Right atrium auricular region (tissue), 2 donors: ENCODE data around the gene LBH. TPM values are rescaled to one million over a fixed set of nuclear protein-coding genes. Genes with fewer than 3 reads are reported as not detected.

Source experiments
- DNase-seq: peaks from one replicate; pipeline ENCODE4 v3.0.0-alpha.2; 2019; ENCODE audit warnings: low spot score
- H3K27ac ChIP-seq, 2 donors: fragments of 200-600 bp; sonication (generic); 1 replicate in 1 of 2; 2 replicates in 1 of 2; pipeline ENCODE4 v1.5.1; 2016 to 2019
- H3K27me3 ChIP-seq, 2 donors: fragments of 200-600 bp; sonication (generic); one replicate each; pipeline versions ENCODE4 v1.5.1 to v1.6.0; 2017 to 2019
- H3K36me3 ChIP-seq: fragments of 200-600 bp; sonication (generic); one replicate; pipeline ENCODE4 v1.5.1; 2016
- H3K4me1 ChIP-seq, 2 donors: fragments of 200-600 bp; sonication (generic); one replicate each; pipeline versions ENCODE4 v1.5.1 to v1.6.0; 2017 to 2019
- H3K4me3 ChIP-seq, 2 donors: fragments of 200-600 bp; sonication (generic); 1 replicate in 1 of 2; 2 replicates in 1 of 2; pipeline ENCODE4 v1.5.1; 2017 to 2019; ENCODE audit warnings: mild to moderate bottlenecking in 1 of 2, moderate library complexity in 1 of 2
- H3K9me3 ChIP-seq, 2 donors: fragments of 200-600 bp; sonication (generic); one replicate each; pipeline ENCODE4 v1.5.1; 2019
- CTCF ChIP-seq, 2 donors: fragments of 200-600 bp; sonication (generic); IDR thresholded peaks; one replicate each; pipeline ENCODE4 v1.5.1; 2019; ENCODE audit warnings: antibody characterized with exemption in 2 of 2
- total RNA-seq, 2 donors: library from RNA; depleted of rRNA; stranded (reverse); fragments of >200 nt; gene quantifications; one replicate each; pipeline ENCODE4 v1.1.0, GENCODE V29; 2016

LBH gene
- total RNA-seq, 2 donors from 2014 or later = 18.9 to 54.6 TPM

GRCh38 chr2:30269771-30270145 is 38.4 kb downstream of the LBH start:
- TF ChIP-seq CTCF (IDR thresholded peaks at IDR 0.05) = no peak
- Histone ChIP-seq H3K4me3 (no peak overlapping the region), H3K27ac (no peak overlapping the region), H3K27me3 (no peaks in the 10 kb centered on the region), H3K9me3 (peaks cover 0 to 7% of the 10 kb centered on the region in 2 donors), H3K4me1 (peaks cover 0 to 32% of the 10 kb centered on the region in 2 donors), H3K36me3 (no peaks in the 10 kb centered on the region)
- no peak for DNase-seq

GRCh38 chr2:30270166-30270565 is 38.8 kb downstream of the LBH start:
- H3K9me3 ChIP-seq = peaks cover 0 to 3% of the 10 kb centered on the region in 2 donors
- peaks cover 0 to 34% of the 10 kb centered on the region in 2 donors for H3K4me1 ChIP-seq
- DNase-seq = no peak
- H3K4me3 ChIP-seq = no peak overlapping the region
- no peaks in the 10 kb centered on the region for H3K27me3 ChIP-seq
- TF ChIP-seq CTCF (IDR thresholded peaks at IDR 0.05) = no peak
- no peak overlapping the region for H3K27ac ChIP-seq
- H3K36me3 ChIP-seq = no peaks in the 10 kb centered on the region

GRCh38 chr2:30271301-30271700 is 40.0 kb downstream of the LBH start:
- H3K4me1 ChIP-seq = peaks cover 0 to 25% of the 10 kb centered on the region in 2 donors
- TF ChIP-seq CTCF (IDR thresholded peaks at IDR 0.05) = no peak
- no peak for DNase-seq
- no peaks in the 10 kb centered on the region for H3K36me3 ChIP-seq
- H3K4me3 ChIP-seq = no peak overlapping the region
- no peaks in the 10 kb centered on the region for H3K9me3 ChIP-seq
- no peak overlapping the region for H3K27ac ChIP-seq
- H3K27me3 ChIP-seq = no peaks in the 10 kb centered on the region

- Histone ChIP-seq H3K36me3 (no peaks in the 10 kb centered on the region), H3K27me3 (no peaks in the 10 kb centered on the region), H3K4me1 (peaks cover 0 to 18% of the 10 kb centered on the region in 2 donors), H3K9me3 (no peaks in the 10 kb centered on the region), H3K27ac (no peak overlapping the region), H3K4me3 (no peak overlapping the region)
- no peak for DNase-seq
- no peak for TF ChIP-seq CTCF (IDR thresholded peaks at IDR 0.05)
Observed at GRCh38 chr2:30272286-30272685, 41.0 kb downstream of the LBH start.

- Histone ChIP-seq H3K36me3 (no peaks in the 10 kb centered on the region), H3K4me1 (peaks cover 0 to 18% of the 10 kb centered on the region in 2 donors), H3K27ac (no peak overlapping the region), H3K27me3 (no peaks in the 10 kb centered on the region), H3K9me3 (no peaks in the 10 kb centered on the region), H3K4me3 (no peak overlapping the region)
- DNase-seq = no peak
- no peak for TF ChIP-seq CTCF (IDR thresholded peaks at IDR 0.05)
Observed at GRCh38 chr2:30272761-30273573, 41.6 kb downstream of the LBH start.

GRCh38 chr2:30273574-30273929 is 42.2 kb downstream of the LBH start:
- Histone ChIP-seq H3K4me1 (peaks cover 0 to 12% of the 10 kb centered on the region in 2 donors), H3K27ac (no peak overlapping the region), H3K27me3 (no peaks in the 10 kb centered on the region), H3K4me3 (no peak overlapping the region), H3K36me3 (no peaks in the 10 kb centered on the region), H3K9me3 (no peaks in the 10 kb centered on the region)
- no peak for TF ChIP-seq CTCF (IDR thresholded peaks at IDR 0.05)
- no peak for DNase-seq
